Activated CD8-positive, alpha-beta memory T cell treated with anti-CD3 and anti-CD28 coated beads for 4 hours (primary cell): ENCODE results near the gene NCAPG2.
"Not testable (repeated sequence)": the region's sequence is repeated elsewhere in the genome, so short reads cannot be mapped to it uniquely, and the experiment has no call there.

ENCODE experiments used
- DNase-seq, 2 donors: peaks; one replicate each; pipeline ENCODE4 v3.0.0-alpha.2; 2020; ENCODE audit warnings: low read depth in 2 of 2

NCAPG2 gene

GRCh38 chr7:158706710-158707590, 2.3 kb upstream of the NCAPG2 start:
- DNase-seq, result no peak

GRCh38 chr7:158706273-158706704, 1.7 kb upstream of the NCAPG2 start:
- no peak for DNase-seq

- no peak for DNase-seq
These were observed 738 bp upstream of the NCAPG2 start for GRCh38 chr7:158705234-158705850.

- not testable (repeated sequence) for DNase-seq
These were observed 703 bp downstream of the NCAPG2 start for GRCh38 chr7:158703679-158704523.

- DNase-seq, result no peak
These were observed 1.7 kb downstream of the NCAPG2 start for GRCh38 chr7:158702944-158703343.

GRCh38 chr7:158702196-158702595, 2.4 kb downstream of the NCAPG2 start:
- no peak for DNase-seq

GRCh38 chr7:158700008-158700407, 4.6 kb downstream of the NCAPG2 start:
- DNase-seq, result no peak

GRCh38 chr7:158699341-158699740, 5.3 kb downstream of the NCAPG2 start:
- DNase-seq, result no peak

GRCh38 chr7:158698657-158699195, 5.9 kb downstream of the NCAPG2 start:
- no peak for DNase-seq

- DNase-seq, result not testable (repeated sequence)
These were observed 7.0 kb downstream of the NCAPG2 start for GRCh38 chr7:158697597-158697996.

- DNase-seq, result peak; percentile 12 to 28
These were observed 8.7 kb downstream of the NCAPG2 start for GRCh38 chr7:158695726-158696452.

GRCh38 chr7:158695056-158695455, 9.5 kb downstream of the NCAPG2 start:
- DNase-seq, result no peak

- DNase-seq, result no peak
These were observed 10.0 kb downstream of the NCAPG2 start for GRCh38 chr7:158694650-158695049.

- DNase-seq, result no peak
These were observed 15.1 kb downstream of the NCAPG2 start for GRCh38 chr7:158689488-158689887.

GRCh38 chr7:158687406-158687805, 17.2 kb downstream of the NCAPG2 start:
- no peak for DNase-seq

- no peak for DNase-seq
These were observed 18.9 kb downstream of the NCAPG2 start for GRCh38 chr7:158685693-158686092.

GRCh38 chr7:158684329-158684728, 20.3 kb downstream of the NCAPG2 start:
- no peak for DNase-seq

- no peak for DNase-seq
These were observed 21.1 kb downstream of the NCAPG2 start for GRCh38 chr7:158683541-158683940.

GRCh38 chr7:158682456-158682855, 22.1 kb downstream of the NCAPG2 start:
- no peak for DNase-seq

- DNase-seq, result no peak
These were observed 23.9 kb downstream of the NCAPG2 start for GRCh38 chr7:158680754-158681153.

- no peak for DNase-seq
These were observed 27.7 kb downstream of the NCAPG2 start for GRCh38 chr7:158676906-158677305.
